Measurements from ENCODE around the gene PTPN20.
"Not testable (repeated sequence)": the region's sequence is repeated elsewhere in the genome, so short reads cannot be mapped to it uniquely, and the experiment has no call there.

Gene PTPN20

GRCh38 chr10:46960742-46961141, 49.5 kb downstream of the PTPN20 start:
- not testable (repeated sequence) for DNase-seq

GRCh38 chr10:46963356-46963755, 52.1 kb downstream of the PTPN20 start:
- DNase-seq = not testable (repeated sequence)

- DNase-seq = not testable (repeated sequence)
Measured at GRCh38 chr10:46967013-46967412, 55.8 kb downstream of the PTPN20 start.

GRCh38 chr10:46980223-46980622, 69.0 kb downstream of the PTPN20 start:
- DNase-seq = not testable (repeated sequence)

- not testable (repeated sequence) for DNase-seq
Measured at GRCh38 chr10:46987233-46987924, 76.2 kb downstream of the PTPN20 start.

GRCh38 chr10:46992803-46993561, 81.8 kb downstream of the PTPN20 start:
- DNase-seq = peak; percentile 87 to 92

GRCh38 chr10:46995234-46995633, 84.0 kb downstream of the PTPN20 start:
- no peak for DNase-seq

GRCh38 chr10:46998192-46998591, 87.0 kb downstream of the PTPN20 start:
- DNase-seq = no peak

- DNase-seq = no peak
Measured at GRCh38 chr10:46998595-46998994, 87.4 kb downstream of the PTPN20 start.

GRCh38 chr10:46999217-46999616, 88.0 kb downstream of the PTPN20 start:
- no peak for DNase-seq

- no peak for DNase-seq
Measured at GRCh38 chr10:47008769-47009168, 97.5 kb downstream of the PTPN20 start.

- DNase-seq = no peak
Measured at GRCh38 chr10:47009215-47009838, 98.1 kb downstream of the PTPN20 start.

- no peak for DNase-seq
Measured at GRCh38 chr10:47010036-47010435, 98.8 kb downstream of the PTPN20 start.

- no peak for DNase-seq
Measured at GRCh38 chr10:47012214-47012613, 101.0 kb downstream of the PTPN20 start.

GRCh38 chr10:47013507-47014154, 102.4 kb downstream of the PTPN20 start:
- DNase-seq = no peak

GRCh38 chr10:47015404-47015803, 104.2 kb downstream of the PTPN20 start:
- DNase-seq = no peak

- DNase-seq = no peak
Measured at GRCh38 chr10:47016564-47016963, 105.3 kb downstream of the PTPN20 start.

- no peak for DNase-seq
Measured at GRCh38 chr10:47018026-47018735, 107.0 kb downstream of the PTPN20 start.

GRCh38 chr10:47019155-47020145, 108.2 kb downstream of the PTPN20 start:
- no peak for DNase-seq

- DNase-seq = no peak
Measured at GRCh38 chr10:47020471-47020870, 109.2 kb downstream of the PTPN20 start.

GRCh38 chr10:47021850-47022249, 110.6 kb downstream of the PTPN20 start:
- no peak for DNase-seq
